Measurements from ENCODE around the gene CLTCL1.

- TF ChIP-seq CTCF (IDR thresholded peaks at IDR 0.05) (no peak), POLR2A (IDR thresholded peaks at IDR 0.05) (no peak)
Measured at GRCh38 chr22:19242699-19243098, 48.8 kb downstream of the CLTCL1 start.
